Neural progenitor cell (in vitro differentiated cells): Measurements from ENCODE around the gene HCLS1.

Experiments
- EZH2 ChIP-seq: fragments of 200-600 bp; sonication (generic); IDR thresholded peaks from 2 replicates; pipeline ENCODE4 v1.6.1; 2017; ENCODE audit warnings: antibody characterized with exemption, mild to moderate bottlenecking, moderate library complexity
- TF ChIP-seq, protein P1 (sequence below): fragments of 200-600 bp; sonication (generic); IDR thresholded peaks from 2 replicates; pipeline ENCODE4 v1.5.1; 2017; ENCODE audit warnings: antibody characterized with exemption, mild to moderate bottlenecking

DNA sequence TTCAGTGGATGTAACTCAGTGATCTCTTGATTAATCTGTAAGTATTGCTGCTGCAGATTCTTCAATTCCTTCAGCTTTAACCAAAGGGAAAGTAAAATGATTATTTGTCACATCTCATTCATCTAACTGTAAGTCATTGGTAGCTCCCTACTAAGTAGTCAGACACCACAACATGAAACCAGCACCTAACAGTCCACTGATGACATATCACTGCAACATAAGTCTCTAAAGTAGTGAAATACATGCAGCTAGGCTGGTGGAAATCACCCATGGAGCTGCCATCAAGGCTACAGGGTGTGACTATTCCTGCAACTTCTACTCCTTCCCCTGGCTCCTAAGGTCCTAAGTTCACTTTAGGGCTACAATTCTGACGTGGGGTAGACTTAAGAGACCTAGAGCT lies 21.1 kb upstream of the HCLS1 start:
- TF ChIP-seq, protein P1, sequence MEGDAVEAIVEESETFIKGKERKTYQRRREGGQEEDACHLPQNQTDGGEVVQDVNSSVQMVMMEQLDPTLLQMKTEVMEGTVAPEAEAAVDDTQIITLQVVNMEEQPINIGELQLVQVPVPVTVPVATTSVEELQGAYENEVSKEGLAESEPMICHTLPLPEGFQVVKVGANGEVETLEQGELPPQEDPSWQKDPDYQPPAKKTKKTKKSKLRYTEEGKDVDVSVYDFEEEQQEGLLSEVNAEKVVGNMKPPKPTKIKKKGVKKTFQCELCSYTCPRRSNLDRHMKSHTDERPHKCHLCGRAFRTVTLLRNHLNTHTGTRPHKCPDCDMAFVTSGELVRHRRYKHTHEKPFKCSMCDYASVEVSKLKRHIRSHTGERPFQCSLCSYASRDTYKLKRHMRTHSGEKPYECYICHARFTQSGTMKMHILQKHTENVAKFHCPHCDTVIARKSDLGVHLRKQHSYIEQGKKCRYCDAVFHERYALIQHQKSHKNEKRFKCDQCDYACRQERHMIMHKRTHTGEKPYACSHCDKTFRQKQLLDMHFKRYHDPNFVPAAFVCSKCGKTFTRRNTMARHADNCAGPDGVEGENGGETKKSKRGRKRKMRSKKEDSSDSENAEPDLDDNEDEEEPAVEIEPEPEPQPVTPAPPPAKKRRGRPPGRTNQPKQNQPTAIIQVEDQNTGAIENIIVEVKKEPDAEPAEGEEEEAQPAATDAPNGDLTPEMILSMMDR = no peak
- TF ChIP-seq EZH2 = no peak
